Keratinocyte (primary cell): ENCODE results near the gene SULT4A1. TPM values are rescaled to one million over a fixed set of nuclear protein-coding genes. Genes with fewer than 3 reads are reported as not detected.

ENCODE experiments used
- DNase-seq: peaks from one replicate; pipeline ENCODE4 v3.0.0-alpha.2; 2011; ENCODE audit warnings: low read depth, missing footprints, low spot score
- FAIRE-seq: peaks from 2 replicates; lab custom pipeline; 2011; peaks lifted over from hg19 to GRCh38; lab: Jason Lieb, UNC
- H2AFZ ChIP-seq: 2 replicates; pipeline ENCODE4 v1.6.0; 2012; ENCODE audit warnings: low read length, control low read depth, inconsistent platforms; ENCODE audit not compliant: control insufficient read depth
- H3K27ac ChIP-seq: 2 replicates; pipeline ENCODE4 v1.5.1; 2011; ENCODE audit warnings: low read length; ENCODE audit not compliant: control insufficient read depth, insufficient read depth
- H3K27me3 ChIP-seq: 3 replicates; pipeline ENCODE4 v1.6.0; 2011; ENCODE audit warnings: low read length; ENCODE audit not compliant: control insufficient read depth, insufficient read depth; ENCODE audit errors: extremely low read depth
- H3K36me3 ChIP-seq, 2 experiments: 2 replicates in 1 of 2; 3 replicates in 1 of 2; pipeline ENCODE4 v1.5.1; 2011; ENCODE audit warnings: low read length in 2 of 2, mild to moderate bottlenecking in 1 of 2; ENCODE audit not compliant: control insufficient read depth in 2 of 2, insufficient read depth in 2 of 2; ENCODE audit errors: extremely low read depth in 1 of 2
- H3K4me1 ChIP-seq: 3 replicates; pipeline ENCODE4 v1.5.1; 2011; ENCODE audit warnings: low read length; ENCODE audit not compliant: control insufficient read depth, insufficient read depth; ENCODE audit errors: extremely low read depth
- H3K4me2 ChIP-seq: 3 replicates; pipeline ENCODE4 v1.6.0; 2011; ENCODE audit warnings: low read depth, low read length; ENCODE audit not compliant: control insufficient read depth, insufficient read depth; ENCODE audit errors: extremely low read depth
- H3K4me3 ChIP-seq, 3 experiments: fragments of 200-600 bp in 1 of 3; sonication (generic) in 1 of 3; 2 replicates in 2 of 3; 3 replicates in 1 of 3; pipeline ENCODE4 v1.5.1; 2011 to 2016; ENCODE audit warnings: low read length in 3 of 3, mild to moderate bottlenecking in 3 of 3, control low read depth in 2 of 3, inconsistent platforms in 1 of 3, low read depth in 1 of 3, mixed read lengths in 1 of 3, mixed run types in 1 of 3, moderate library complexity in 1 of 3; ENCODE audit not compliant: control insufficient read depth in 2 of 3, insufficient read depth in 2 of 3; ENCODE audit errors: extremely low read depth in 1 of 3
- H3K79me2 ChIP-seq: 2 replicates; pipeline ENCODE4 v1.6.0; 2012; ENCODE audit warnings: low read length; ENCODE audit not compliant: control insufficient read depth, insufficient read depth
- H3K9ac ChIP-seq: 3 replicates; pipeline ENCODE4 v1.6.0; 2011; ENCODE audit warnings: low read length; ENCODE audit not compliant: control insufficient read depth, insufficient read depth; ENCODE audit errors: extremely low read depth
- H3K9me1 ChIP-seq: 3 replicates; pipeline ENCODE4 v1.6.0; 2011; ENCODE audit warnings: low read length; ENCODE audit not compliant: control insufficient read depth, insufficient read depth; ENCODE audit errors: extremely low read depth
- H3K9me3 ChIP-seq: 2 replicates; pipeline ENCODE4 v1.5.1; 2012; ENCODE audit warnings: low read depth, low read length; ENCODE audit not compliant: control insufficient read depth
- H4K20me1 ChIP-seq: 3 replicates; pipeline ENCODE4 v1.6.0; 2011; ENCODE audit warnings: low read length; ENCODE audit not compliant: control insufficient read depth, insufficient read depth; ENCODE audit errors: extremely low read depth
- EZH2 ChIP-seq: IDR thresholded peaks from one replicate; pipeline ENCODE4 v1.6.1; 2012; ENCODE audit warnings: inconsistent platforms, mild to moderate bottlenecking, low read length, moderate library complexity
- dilution Hi-C: fragments of 300-500 bp; cut with MboI; formaldehyde crosslinking; loops from one replicate; pipeline ENCODE4 v1.7.0; 2020; ENCODE audit warnings: low sequenced_read_pairs; ENCODE audit not compliant: extremely low pct_ligation_motif_present
- polyA plus RNA-seq, 5 experiments: library from polyadenylated mRNA; depleted of rRNA in 3 of 5; stranded (reverse) in 3 of 5; stranded (forward) in 1 of 5; unstranded in 1 of 5; fragments of >200 nt; gene quantifications; 1 replicate in 1 of 5; 2 replicates in 3 of 5; 3 replicates in 1 of 5; pipeline versions ENCODE4 v1.2.1 to v1.2.3, GENCODE V29; 2011 to 2012; ENCODE audit warnings: missing spikeins in 2 of 5, low read depth in 1 of 5, low replicate concordance in 1 of 5
- TF ChIP-seq, protein P1 (sequence below), 3 experiments: IDR thresholded peaks in 1 of 3; conservative IDR thresholded peaks in 1 of 3; optimal IDR thresholded peaks in 1 of 3; 2 replicates in 2 of 3; 3 replicates in 1 of 3; pipeline versions ENCODE3 to v1.5.1; 2011; ENCODE audit warnings: low read length in 3 of 3, mild to moderate bottlenecking in 3 of 3, moderate library complexity in 2 of 3, control low read depth in 1 of 3, inconsistent platforms in 1 of 3; ENCODE audit not compliant: insufficient read depth in 2 of 3; ENCODE audit errors: extremely low read depth in 1 of 3

Gene SULT4A1
- polyA plus RNA-seq, 1 donor (not counting 4 experiments of a cell fraction or from before 2014, with no cell fraction given) = 0.26 TPM

DNA sequence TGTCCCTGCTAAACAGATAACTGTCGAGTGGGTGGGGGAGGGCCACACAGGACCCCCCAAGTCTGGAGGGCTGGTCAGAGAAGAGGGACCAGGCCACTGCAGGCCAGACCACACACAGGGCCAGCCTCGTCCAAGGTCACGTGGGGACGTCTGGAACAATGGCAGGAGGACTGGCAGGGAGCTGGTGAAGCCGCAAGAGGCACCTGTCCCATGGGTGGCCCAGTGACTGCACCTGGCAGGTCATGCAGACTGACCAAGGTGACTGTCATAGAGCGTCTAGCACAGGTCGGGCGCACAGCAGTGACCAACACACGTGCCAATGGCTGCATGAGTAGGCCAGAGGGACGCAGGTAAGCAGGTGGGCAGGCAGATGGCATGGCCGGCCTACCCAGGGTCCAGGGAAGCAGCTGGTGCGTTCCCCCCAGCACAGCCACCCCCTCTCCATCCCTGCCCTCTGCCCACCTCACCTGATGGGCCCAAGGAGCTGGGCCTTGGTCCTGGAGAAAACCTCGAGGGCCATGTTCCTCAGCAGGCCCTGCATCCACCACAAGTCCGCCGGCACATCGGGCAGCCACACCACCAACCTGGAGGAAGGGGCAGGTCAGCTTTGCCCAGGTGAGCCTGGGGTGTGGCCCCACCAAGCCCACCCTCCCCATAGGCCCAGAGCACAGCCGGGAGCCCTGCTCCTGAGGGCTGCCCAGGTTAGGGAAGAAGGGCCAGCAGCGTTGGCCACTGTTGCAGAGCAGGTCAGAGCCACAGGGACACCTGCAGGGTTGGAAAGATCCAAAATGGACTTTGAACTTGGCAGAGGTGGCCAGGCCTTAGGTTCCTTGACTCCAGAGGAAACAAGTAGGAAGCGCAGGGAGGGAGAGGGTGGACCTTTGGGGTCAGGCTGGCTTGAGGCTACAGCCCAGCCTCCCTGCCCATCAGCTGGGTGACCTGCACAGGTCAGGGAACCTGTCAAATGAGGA lies 19.1 kb upstream of the SULT4A1 start:
- DNase-seq = no peak
- peaks cover 4% of the 10 kb centered on the region for H3K27me3 ChIP-seq
- no peak for FAIRE-seq
- H3K27ac ChIP-seq = no peak overlapping the region
- no peak overlapping the region for H3K4me3 ChIP-seq
- H3K4me1 ChIP-seq = no peaks in the 10 kb centered on the region
- dilution Hi-C loops = no loop called here
- H3K9me3 ChIP-seq = no peaks in the 10 kb centered on the region
- H3K9me1 ChIP-seq = no peaks in the 10 kb centered on the region
- H4K20me1 ChIP-seq = no peaks in the 10 kb centered on the region
- no peaks in the 10 kb centered on the region for H3K79me2 ChIP-seq
- H3K4me2 ChIP-seq = no peak overlapping the region
- TF ChIP-seq, protein P1, sequence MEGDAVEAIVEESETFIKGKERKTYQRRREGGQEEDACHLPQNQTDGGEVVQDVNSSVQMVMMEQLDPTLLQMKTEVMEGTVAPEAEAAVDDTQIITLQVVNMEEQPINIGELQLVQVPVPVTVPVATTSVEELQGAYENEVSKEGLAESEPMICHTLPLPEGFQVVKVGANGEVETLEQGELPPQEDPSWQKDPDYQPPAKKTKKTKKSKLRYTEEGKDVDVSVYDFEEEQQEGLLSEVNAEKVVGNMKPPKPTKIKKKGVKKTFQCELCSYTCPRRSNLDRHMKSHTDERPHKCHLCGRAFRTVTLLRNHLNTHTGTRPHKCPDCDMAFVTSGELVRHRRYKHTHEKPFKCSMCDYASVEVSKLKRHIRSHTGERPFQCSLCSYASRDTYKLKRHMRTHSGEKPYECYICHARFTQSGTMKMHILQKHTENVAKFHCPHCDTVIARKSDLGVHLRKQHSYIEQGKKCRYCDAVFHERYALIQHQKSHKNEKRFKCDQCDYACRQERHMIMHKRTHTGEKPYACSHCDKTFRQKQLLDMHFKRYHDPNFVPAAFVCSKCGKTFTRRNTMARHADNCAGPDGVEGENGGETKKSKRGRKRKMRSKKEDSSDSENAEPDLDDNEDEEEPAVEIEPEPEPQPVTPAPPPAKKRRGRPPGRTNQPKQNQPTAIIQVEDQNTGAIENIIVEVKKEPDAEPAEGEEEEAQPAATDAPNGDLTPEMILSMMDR (optimal IDR thresholded peaks at IDR 0.05 in 1 of 3, IDR thresholded peaks at IDR 0.05 in 1 of 3, conservative IDR thresholded peaks at IDR 0.05 in 1 of 3; ENCODE audit: extremely low read depth in 1 of 3, insufficient read depth in 2 of 3, low read length in 3 of 3) = no peak
- no peak for TF ChIP-seq EZH2
- H3K36me3 ChIP-seq = no peaks in the 10 kb centered on the region
- no peak overlapping the region for H2AFZ ChIP-seq
- H3K9ac ChIP-seq = no peak overlapping the region

DNA sequence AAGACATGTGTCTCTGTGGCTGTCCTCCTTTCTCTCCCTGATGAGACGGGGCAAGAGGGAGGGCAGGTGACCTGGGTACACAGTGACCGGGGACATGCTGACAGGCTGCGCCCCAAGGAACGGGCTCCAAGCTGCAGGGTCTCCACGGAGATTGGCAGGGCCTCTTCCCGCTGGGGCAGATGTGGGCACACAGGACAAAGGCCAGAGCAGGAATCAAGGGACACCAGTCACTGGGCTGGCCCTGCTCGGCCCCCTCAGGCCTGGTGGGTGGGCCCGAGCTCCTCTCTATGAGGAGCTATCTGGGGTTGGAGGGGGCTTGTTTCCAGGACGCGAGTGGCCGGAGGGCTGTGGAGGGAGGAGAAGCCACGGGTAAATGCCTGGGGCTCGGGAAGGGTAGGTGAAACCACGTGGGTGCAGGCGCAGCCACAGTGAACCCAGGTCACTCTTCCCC lies 18.3 kb upstream of the SULT4A1 start:
- H3K79me2 ChIP-seq = no peaks in the 10 kb centered on the region
- H3K9ac ChIP-seq = no peak overlapping the region
- no peak overlapping the region for H3K4me2 ChIP-seq
- peaks cover 4% of the 10 kb centered on the region for H3K27me3 ChIP-seq
- H3K9me1 ChIP-seq = no peaks in the 10 kb centered on the region
- TF ChIP-seq, protein P1 (optimal IDR thresholded peaks at IDR 0.05 in 1 of 3, IDR thresholded peaks at IDR 0.05 in 1 of 3, conservative IDR thresholded peaks at IDR 0.05 in 1 of 3; ENCODE audit: extremely low read depth in 1 of 3, insufficient read depth in 2 of 3, low read length in 3 of 3) = no peak
- no peak for TF ChIP-seq EZH2
- no peaks in the 10 kb centered on the region for H3K36me3 ChIP-seq
- no peaks in the 10 kb centered on the region for H4K20me1 ChIP-seq
- no peaks in the 10 kb centered on the region for H3K4me1 ChIP-seq
- dilution Hi-C loops = no loop called here
- FAIRE-seq (no peak), DNase-seq (no peak)
- no peak overlapping the region for H3K4me3 ChIP-seq
- H3K9me3 ChIP-seq = no peaks in the 10 kb centered on the region
- H3K27ac ChIP-seq = no peak overlapping the region
- H2AFZ ChIP-seq = no peak overlapping the region
